Keratinocyte (primary cell): Measurements from ENCODE around the gene FBXL5. TPM values are rescaled to one million over a fixed set of nuclear protein-coding genes. Genes with fewer than 3 reads are reported as not detected.

Source experiments
- DNase-seq: peaks from one replicate; pipeline ENCODE4 v3.0.0-alpha.2; 2011; ENCODE audit warnings: low read depth, missing footprints, low spot score
- FAIRE-seq: peaks from 2 replicates; lab custom pipeline; 2011; peaks lifted over from hg19 to GRCh38; lab: Jason Lieb, UNC
- H2AFZ ChIP-seq: 2 replicates; pipeline ENCODE4 v1.6.0; 2012; ENCODE audit warnings: low read length, control low read depth, inconsistent platforms; ENCODE audit not compliant: control insufficient read depth
- H3K27ac ChIP-seq: 2 replicates; pipeline ENCODE4 v1.5.1; 2011; ENCODE audit warnings: low read length; ENCODE audit not compliant: control insufficient read depth, insufficient read depth
- H3K27me3 ChIP-seq: 3 replicates; pipeline ENCODE4 v1.6.0; 2011; ENCODE audit warnings: low read length; ENCODE audit not compliant: control insufficient read depth, insufficient read depth; ENCODE audit errors: extremely low read depth
- H3K36me3 ChIP-seq, 2 experiments: 2 replicates in 1 of 2; 3 replicates in 1 of 2; pipeline ENCODE4 v1.5.1; 2011; ENCODE audit warnings: low read length in 2 of 2, mild to moderate bottlenecking in 1 of 2; ENCODE audit not compliant: control insufficient read depth in 2 of 2, insufficient read depth in 2 of 2; ENCODE audit errors: extremely low read depth in 1 of 2
- H3K4me1 ChIP-seq: 3 replicates; pipeline ENCODE4 v1.5.1; 2011; ENCODE audit warnings: low read length; ENCODE audit not compliant: control insufficient read depth, insufficient read depth; ENCODE audit errors: extremely low read depth
- H3K4me2 ChIP-seq: 3 replicates; pipeline ENCODE4 v1.6.0; 2011; ENCODE audit warnings: low read depth, low read length; ENCODE audit not compliant: control insufficient read depth, insufficient read depth; ENCODE audit errors: extremely low read depth
- H3K4me3 ChIP-seq, 3 experiments: fragments of 200-600 bp in 1 of 3; sonication (generic) in 1 of 3; 2 replicates in 2 of 3; 3 replicates in 1 of 3; pipeline ENCODE4 v1.5.1; 2011 to 2016; ENCODE audit warnings: low read length in 3 of 3, mild to moderate bottlenecking in 3 of 3, control low read depth in 2 of 3, inconsistent platforms in 1 of 3, low read depth in 1 of 3, mixed read lengths in 1 of 3, mixed run types in 1 of 3, moderate library complexity in 1 of 3; ENCODE audit not compliant: control insufficient read depth in 2 of 3, insufficient read depth in 2 of 3; ENCODE audit errors: extremely low read depth in 1 of 3
- H3K79me2 ChIP-seq: 2 replicates; pipeline ENCODE4 v1.6.0; 2012; ENCODE audit warnings: low read length; ENCODE audit not compliant: control insufficient read depth, insufficient read depth
- H3K9ac ChIP-seq: 3 replicates; pipeline ENCODE4 v1.6.0; 2011; ENCODE audit warnings: low read length; ENCODE audit not compliant: control insufficient read depth, insufficient read depth; ENCODE audit errors: extremely low read depth
- H3K9me1 ChIP-seq: 3 replicates; pipeline ENCODE4 v1.6.0; 2011; ENCODE audit warnings: low read length; ENCODE audit not compliant: control insufficient read depth, insufficient read depth; ENCODE audit errors: extremely low read depth
- H3K9me3 ChIP-seq: 2 replicates; pipeline ENCODE4 v1.5.1; 2012; ENCODE audit warnings: low read depth, low read length; ENCODE audit not compliant: control insufficient read depth
- H4K20me1 ChIP-seq: 3 replicates; pipeline ENCODE4 v1.6.0; 2011; ENCODE audit warnings: low read length; ENCODE audit not compliant: control insufficient read depth, insufficient read depth; ENCODE audit errors: extremely low read depth
- EZH2 ChIP-seq: IDR thresholded peaks from one replicate; pipeline ENCODE4 v1.6.1; 2012; ENCODE audit warnings: inconsistent platforms, mild to moderate bottlenecking, low read length, moderate library complexity
- dilution Hi-C: fragments of 300-500 bp; cut with MboI; formaldehyde crosslinking; loops from one replicate; pipeline ENCODE4 v1.7.0; 2020; ENCODE audit warnings: low sequenced_read_pairs; ENCODE audit not compliant: extremely low pct_ligation_motif_present
- polyA plus RNA-seq, 5 experiments: library from polyadenylated mRNA; depleted of rRNA in 3 of 5; stranded (reverse) in 3 of 5; stranded (forward) in 1 of 5; unstranded in 1 of 5; fragments of >200 nt; gene quantifications; 1 replicate in 1 of 5; 2 replicates in 3 of 5; 3 replicates in 1 of 5; pipeline versions ENCODE4 v1.2.1 to v1.2.3, GENCODE V29; 2011 to 2012; ENCODE audit warnings: missing spikeins in 2 of 5, low read depth in 1 of 5, low replicate concordance in 1 of 5
- TF ChIP-seq, protein P1 (sequence below), 3 experiments: IDR thresholded peaks in 1 of 3; conservative IDR thresholded peaks in 1 of 3; optimal IDR thresholded peaks in 1 of 3; 2 replicates in 2 of 3; 3 replicates in 1 of 3; pipeline versions ENCODE3 to v1.5.1; 2011; ENCODE audit warnings: low read length in 3 of 3, mild to moderate bottlenecking in 3 of 3, moderate library complexity in 2 of 3, control low read depth in 1 of 3, inconsistent platforms in 1 of 3; ENCODE audit not compliant: insufficient read depth in 2 of 3; ENCODE audit errors: extremely low read depth in 1 of 3

FBXL5 gene
- polyA plus RNA-seq, 1 donor (not counting 4 experiments of a cell fraction or from before 2014, with no cell fraction given): 63.1 TPM

- no peaks in the 10 kb centered on the region for H3K27me3 ChIP-seq
- H3K4me2 ChIP-seq: no peak overlapping the region
- H4K20me1 ChIP-seq: no peaks in the 10 kb centered on the region
- H3K79me2 ChIP-seq: no peaks in the 10 kb centered on the region
- H3K36me3 ChIP-seq: no peaks in the 10 kb centered on the region
- H3K4me1 ChIP-seq: peaks cover 22% of the 10 kb centered on the region
- no peak overlapping the region for H3K9ac ChIP-seq
- dilution Hi-C loops: no loop called here
- no peak overlapping the region for H2AFZ ChIP-seq
- H3K9me1 ChIP-seq: no peaks in the 10 kb centered on the region
- H3K27ac ChIP-seq: no peak overlapping the region
- DNase-seq (no peak), FAIRE-seq (no peak)
- H3K9me3 ChIP-seq: peaks cover 1% of the 10 kb centered on the region
- TF ChIP-seq, protein P1, sequence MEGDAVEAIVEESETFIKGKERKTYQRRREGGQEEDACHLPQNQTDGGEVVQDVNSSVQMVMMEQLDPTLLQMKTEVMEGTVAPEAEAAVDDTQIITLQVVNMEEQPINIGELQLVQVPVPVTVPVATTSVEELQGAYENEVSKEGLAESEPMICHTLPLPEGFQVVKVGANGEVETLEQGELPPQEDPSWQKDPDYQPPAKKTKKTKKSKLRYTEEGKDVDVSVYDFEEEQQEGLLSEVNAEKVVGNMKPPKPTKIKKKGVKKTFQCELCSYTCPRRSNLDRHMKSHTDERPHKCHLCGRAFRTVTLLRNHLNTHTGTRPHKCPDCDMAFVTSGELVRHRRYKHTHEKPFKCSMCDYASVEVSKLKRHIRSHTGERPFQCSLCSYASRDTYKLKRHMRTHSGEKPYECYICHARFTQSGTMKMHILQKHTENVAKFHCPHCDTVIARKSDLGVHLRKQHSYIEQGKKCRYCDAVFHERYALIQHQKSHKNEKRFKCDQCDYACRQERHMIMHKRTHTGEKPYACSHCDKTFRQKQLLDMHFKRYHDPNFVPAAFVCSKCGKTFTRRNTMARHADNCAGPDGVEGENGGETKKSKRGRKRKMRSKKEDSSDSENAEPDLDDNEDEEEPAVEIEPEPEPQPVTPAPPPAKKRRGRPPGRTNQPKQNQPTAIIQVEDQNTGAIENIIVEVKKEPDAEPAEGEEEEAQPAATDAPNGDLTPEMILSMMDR (optimal IDR thresholded peaks at IDR 0.05 in 1 of 3, IDR thresholded peaks at IDR 0.05 in 1 of 3, conservative IDR thresholded peaks at IDR 0.05 in 1 of 3; ENCODE audit: extremely low read depth in 1 of 3, insufficient read depth in 2 of 3, low read length in 3 of 3): no peak
- no peak for TF ChIP-seq EZH2
- no peak overlapping the region for H3K4me3 ChIP-seq
These were observed 41.7 kb upstream of the FBXL5 start for GRCh38 chr4:15696866-15697265.

GRCh38 chr4:15695729-15696128 is 40.6 kb upstream of the FBXL5 start:
- no peaks in the 10 kb centered on the region for H3K36me3 ChIP-seq
- H3K4me2 ChIP-seq: peak overlapping the region; percentile 33
- H3K79me2 ChIP-seq: no peaks in the 10 kb centered on the region
- peak overlapping the region; percentile 39 for H3K27ac ChIP-seq
- H3K9me3 ChIP-seq: peaks cover 1% of the 10 kb centered on the region
- no peak overlapping the region for H2AFZ ChIP-seq
- H4K20me1 ChIP-seq: no peaks in the 10 kb centered on the region
- dilution Hi-C loops: no loop called here
- H3K4me3 ChIP-seq: no peak overlapping the region
- H3K9me1 ChIP-seq: no peaks in the 10 kb centered on the region
- peaks cover 33% of the 10 kb centered on the region for H3K4me1 ChIP-seq
- no peak for DNase-seq
- H3K9ac ChIP-seq: no peak overlapping the region
- TF ChIP-seq, protein P1 (optimal IDR thresholded peaks at IDR 0.05 in 1 of 3, IDR thresholded peaks at IDR 0.05 in 1 of 3, conservative IDR thresholded peaks at IDR 0.05 in 1 of 3; ENCODE audit: extremely low read depth in 1 of 3, insufficient read depth in 2 of 3, low read length in 3 of 3): no peak
- no peaks in the 10 kb centered on the region for H3K27me3 ChIP-seq
- peak; percentile 65 for FAIRE-seq
